CD14-positive monocyte (primary cell): ENCODE data around the gene SLMAP. TPM values are rescaled to one million over a fixed set of nuclear protein-coding genes. Genes with fewer than 3 reads are reported as not detected.

Experiments used
- DNase-seq, 3 donors: peaks; one replicate each; pipeline ENCODE4 v3.0.0-alpha.2; 2011 to 2022
- H2AFZ ChIP-seq: 2 replicates; pipeline ENCODE4 v1.6.0; 2012; ENCODE audit warnings: mild to moderate bottlenecking, low read depth, low read length, inconsistent platforms; ENCODE audit not compliant: insufficient read depth, poor library complexity, severe bottlenecking
- H3K27ac ChIP-seq, 2 donors: 1 replicate in 1 of 2; 2 replicates in 1 of 2; pipeline ENCODE4 v1.5.1; 2012 to 2013; ENCODE audit warnings: low read length in 2 of 2, control low read depth in 1 of 2, inconsistent platforms in 1 of 2, low read depth in 1 of 2, mild to moderate bottlenecking in 1 of 2
- H3K27me3 ChIP-seq, 2 donors: one replicate each; pipeline versions ENCODE4 v1.6.0 to v1.6.1; 2011 to 2013; ENCODE audit warnings: low read length in 2 of 2; ENCODE audit not compliant: control insufficient read depth in 2 of 2, insufficient read depth in 2 of 2
- H3K36me3 ChIP-seq, 2 donors: replicated peaks in 1 of 2; 1 replicate in 1 of 2; 2 replicates in 1 of 2; pipeline versions ENCODE4 v1.5.1 to v1.6.1; 2012 to 2013; ENCODE audit warnings: low read length in 2 of 2, control low read depth in 1 of 2, inconsistent platforms in 1 of 2, mild to moderate bottlenecking in 1 of 2; ENCODE audit not compliant: insufficient read depth in 2 of 2, control insufficient read depth in 1 of 2
- H3K4me1 ChIP-seq, 2 donors: 1 replicate in 1 of 2; 2 replicates in 1 of 2; pipeline versions ENCODE4 v1.5.1 to v1.6.1; 2012 to 2013; ENCODE audit warnings: low read length in 2 of 2, control low read depth in 1 of 2, inconsistent platforms in 1 of 2, mild to moderate bottlenecking in 1 of 2, moderate library complexity in 1 of 2; ENCODE audit not compliant: insufficient read depth in 2 of 2, control insufficient read depth in 1 of 2
- H3K4me2 ChIP-seq: replicated peaks from 2 replicates; pipeline ENCODE3; 2012; ENCODE audit warnings: low read length, moderate library complexity, mild to moderate bottlenecking; ENCODE audit not compliant: poor library complexity, severe bottlenecking; ENCODE audit errors: extremely low read depth
- H3K4me3 ChIP-seq, 3 experiments: fragments of 200-600 bp in 1 of 3; sonication (generic) in 1 of 3; replicated peaks in 1 of 3; 1 replicate in 2 of 3; 2 replicates in 1 of 3; pipeline ENCODE4 v1.5.1; 2011 to 2013; ENCODE audit warnings: low read length in 3 of 3, mild to moderate bottlenecking in 3 of 3, control low read depth in 2 of 3, low read depth in 2 of 3, inconsistent platforms in 1 of 3, moderate library complexity in 1 of 3
- H3K79me2 ChIP-seq: 2 replicates; pipeline ENCODE4 v1.6.0; 2012; ENCODE audit warnings: mild to moderate bottlenecking, control low read depth, inconsistent platforms, low read length, moderate library complexity; ENCODE audit not compliant: insufficient read depth
- H3K9ac ChIP-seq: 2 replicates; pipeline ENCODE4 v1.6.0; 2017; ENCODE audit warnings: low read length, mild to moderate bottlenecking; ENCODE audit not compliant: insufficient read depth, poor library complexity, severe bottlenecking
- H3K9me3 ChIP-seq, 2 donors: replicated peaks in 1 of 2; 1 replicate in 1 of 2; 2 replicates in 1 of 2; pipeline versions ENCODE4 v1.5.1 to v1.6.1; 2012 to 2013; ENCODE audit warnings: low read length in 2 of 2, control low read depth in 1 of 2; ENCODE audit not compliant: control insufficient read depth in 1 of 2, insufficient read depth in 1 of 2
- H4K20me1 ChIP-seq: 2 replicates; pipeline ENCODE4 v1.6.0; 2012; ENCODE audit warnings: mild to moderate bottlenecking, low read length, control low read depth, moderate library complexity; ENCODE audit not compliant: insufficient read depth
- H3K27ac Mint-ChIP-seq, 7 donors: one replicate each; pipeline ENCODE4 v1.8.0; 2020; ENCODE audit warnings: mild to moderate bottlenecking in 7 of 7, mixed read lengths in 7 of 7, moderate library complexity in 6 of 7, inconsistent platforms in 2 of 7
- H3K27me3 Mint-ChIP-seq, 3 donors: one replicate each; pipeline ENCODE4 v1.8.0; 2021 to 2022; ENCODE audit warnings: low read depth in 3 of 3, mild to moderate bottlenecking in 3 of 3, mixed read lengths in 3 of 3, moderate library complexity in 3 of 3, inconsistent platforms in 1 of 3
- H3K36me3 Mint-ChIP-seq, 2 donors: one replicate each; pipeline ENCODE4 v1.8.0; 2020; ENCODE audit warnings: mixed read lengths in 2 of 2, inconsistent platforms in 1 of 2, mild to moderate bottlenecking in 1 of 2
- H3K4me1 Mint-ChIP-seq: one replicate; pipeline ENCODE4 v1.8.0; 2020; ENCODE audit warnings: mild to moderate bottlenecking, mixed read lengths
- H3K4me3 Mint-ChIP-seq, 2 donors: one replicate each; pipeline ENCODE4 v1.8.0; 2020; ENCODE audit warnings: mild to moderate bottlenecking in 2 of 2, mixed read lengths in 2 of 2, moderate library complexity in 1 of 2
- H3K9me3 Mint-ChIP-seq, 7 donors: one replicate each; pipeline ENCODE4 v1.8.0; 2020 to 2022; ENCODE audit warnings: mixed read lengths in 7 of 7, mild to moderate bottlenecking in 6 of 7, moderate library complexity in 6 of 7, inconsistent platforms in 2 of 7
- CTCF ChIP-seq: fragments of 200-600 bp; IDR thresholded peaks from one replicate; pipeline ENCODE4 v1.8.0; 2022; ENCODE audit warnings: antibody characterized with exemption, mild to moderate bottlenecking
- WGBS: methylation state at CpG from one replicate; pipeline ENCODE4 v1.1.5; 2013; ENCODE audit warnings: missing lambda C conversion rate; ENCODE audit not compliant: insufficient coverage; 5-methylcytosine and 5-hydroxymethylcytosine counted together
- intact Hi-C, 2 donors: fragments of 100-400 bp; cut with micrococcal nuclease; formaldehyde crosslinking; loops; one replicate each; pipeline versions ENCODE4 v1.15.0 to v1.15.1; 2023
- polyA plus RNA-seq, 3 donors: library from polyadenylated mRNA; depleted of rRNA in 1 of 3; unstranded in 2 of 3; stranded (reverse) in 1 of 3; fragments of 300-500 nt in 2 of 3; fragments of >200 nt in 1 of 3; fragmentation: Illumina TruSeq in 2 of 3; gene quantifications; 1 replicate in 2 of 3; 2 replicates in 1 of 3; pipeline ENCODE4 v1.2.3, GENCODE V29; 2012 to 2021

The SLMAP gene
- polyA plus RNA-seq, 3 donors: 12.3 to 17.6 (median 16.1) TPM

GRCh38 chr3:57911593-57911992 lies 155.5 kb downstream of the SLMAP start:
- Mint-ChIP-seq H3K4me1 (no peaks in the 10 kb centered on the region), H3K9me3 (peaks cover 0 to 3% (median 0%) of the 10 kb centered on the region in 7 donors), H3K4me3 (no peak overlapping the region), H3K27me3 (no peaks in the 10 kb centered on the region), H3K36me3 (peaks cover 69 to 88% of the 10 kb centered on the region in 2 donors), H3K27ac (no peak overlapping the region)
- no peak overlapping the region for H3K4me2 ChIP-seq
- H3K9ac ChIP-seq: no peak overlapping the region
- no peaks in the 10 kb centered on the region for H3K9me3 ChIP-seq
- intact Hi-C loops: no loop called here
- no peak for TF ChIP-seq CTCF
- WGBS: no CpG with 5 or more reads among the region's 2 CpGs
- no peaks in the 10 kb centered on the region for H3K27me3 ChIP-seq
- H3K79me2 ChIP-seq: no peaks in the 10 kb centered on the region
- H4K20me1 ChIP-seq: no peaks in the 10 kb centered on the region
- no peak overlapping the region for H3K4me3 ChIP-seq
- H3K36me3 ChIP-seq: peaks cover 59 to 93% of the 10 kb centered on the region in 2 donors
- H2AFZ ChIP-seq: no peak overlapping the region
- no peak for DNase-seq
- H3K4me1 ChIP-seq: no peaks in the 10 kb centered on the region
- no peak overlapping the region for H3K27ac ChIP-seq

- H3K27me3 Mint-ChIP-seq: no peaks in the 10 kb centered on the region
- Histone ChIP-seq H3K79me2 (no peaks in the 10 kb centered on the region), H3K4me1 (no peaks in the 10 kb centered on the region), H3K9ac (no peak overlapping the region), H3K36me3 (peaks cover 53 to 95% of the 10 kb centered on the region in 2 donors), H3K4me3 (no peak overlapping the region), H3K27ac (no peak overlapping the region), H2AFZ (no peak overlapping the region), H4K20me1 (no peaks in the 10 kb centered on the region), H3K27me3 (no peaks in the 10 kb centered on the region), H3K9me3 (no peaks in the 10 kb centered on the region), H3K4me2 (no peak overlapping the region)
- peaks cover 0 to 3% (median 0%) of the 10 kb centered on the region in 7 donors for H3K9me3 Mint-ChIP-seq
- H3K4me1 Mint-ChIP-seq: peaks cover 5% of the 10 kb centered on the region
- peaks cover 64 to 89% of the 10 kb centered on the region in 2 donors for H3K36me3 Mint-ChIP-seq
- DNase-seq: no peak
- WGBS: no CpG with 5 or more reads among the region's 1 CpG
- peak overlapping the region in 1 of 7 donors; percentile 16 for H3K27ac Mint-ChIP-seq
- no peak overlapping the region for H3K4me3 Mint-ChIP-seq
- intact Hi-C loops: no loop called here
- no peak for TF ChIP-seq CTCF
Observed at GRCh38 chr3:57917601-57918000, 161.5 kb downstream of the SLMAP start.
